WTC11 (cell line): Measurements from ENCODE around the gene CYP46A1.

ENCODE experiments used
- ATF3 ChIP-seq: sonication (generic); formaldehyde crosslinking; conservative IDR thresholded peaks from 2 replicates; pipeline ENCODE4 v1.8.1; 2022; ENCODE audit warnings: mild to moderate bottlenecking, missing genetic modification reagents
- CTCF ChIP-seq: fragments of 200-600 bp; IDR thresholded peaks from 2 replicates; pipeline ENCODE4 v1.8.0; 2022; ENCODE audit warnings: antibody characterized with exemption
- FOXP1 ChIP-seq: sonication (generic); formaldehyde crosslinking; IDR thresholded peaks from 2 replicates; pipeline ENCODE4 v1.8.0; 2022; ENCODE audit warnings: missing genetic modification reagents, mild to moderate bottlenecking, moderate library complexity, borderline replicate concordance
- MAX ChIP-seq: sonication (generic); formaldehyde crosslinking; IDR thresholded peaks from 2 replicates; pipeline ENCODE4 v1.8.0; 2022; ENCODE audit warnings: mild to moderate bottlenecking, missing genetic modification reagents
- MYBL2 ChIP-seq: sonication (generic); formaldehyde crosslinking; IDR thresholded peaks from 2 replicates; pipeline ENCODE4 v1.8.1; 2023; ENCODE audit warnings: mild to moderate bottlenecking, moderate library complexity, missing genetic modification reagents
- NFYB ChIP-seq: sonication (generic); formaldehyde crosslinking; conservative IDR thresholded peaks from 2 replicates; pipeline ENCODE4 v1.8.0; 2022; ENCODE audit warnings: low read depth, missing genetic modification reagents
- SMAD4 ChIP-seq: sonication (generic); formaldehyde crosslinking; IDR thresholded peaks from 2 replicates; pipeline ENCODE4 v1.8.0; 2022; ENCODE audit warnings: mild to moderate bottlenecking, missing genetic modification reagents
- USF2 ChIP-seq: sonication (generic); formaldehyde crosslinking; IDR thresholded peaks from 2 replicates; pipeline ENCODE4 v1.8.1; 2023; ENCODE audit warnings: mild to moderate bottlenecking, missing genetic modification reagents, moderate library complexity
- ZNF121 ChIP-seq: sonication (generic); formaldehyde crosslinking; IDR thresholded peaks from 2 replicates; pipeline ENCODE4 v1.8.0; 2023; ENCODE audit warnings: missing genetic modification reagents
- ZNF281 ChIP-seq: sonication (generic); formaldehyde crosslinking; IDR thresholded peaks from 2 replicates; pipeline ENCODE4 v1.8.0; 2023; ENCODE audit warnings: mild to moderate bottlenecking, missing genetic modification reagents

- TF ChIP-seq ZNF281 (CRISPR knock-in tag): no peak
- TF ChIP-seq CTCF: no peak
- no peak for TF ChIP-seq USF2 (CRISPR knock-in tag)
- TF ChIP-seq NFYB (CRISPR knock-in tag): no peak
- no peak for TF ChIP-seq ATF3 (CRISPR knock-in tag)
- no peak for TF ChIP-seq MYBL2 (CRISPR knock-in tag)
- no peak for TF ChIP-seq ZNF121 (CRISPR knock-in tag)
- TF ChIP-seq MAX (CRISPR knock-in tag): no peak
- no peak for TF ChIP-seq SMAD4 (CRISPR knock-in tag)
- TF ChIP-seq FOXP1 (CRISPR knock-in tag): no peak
Observed at GRCh38 chr14:99655521-99655920, 28.6 kb upstream of the CYP46A1 start.
